C4-2B (cell line): ENCODE results near the gene TENM4.

Experiments used
- H3K27ac ChIP-seq: fragments of 450-650 bp; 2 replicates; pipeline ENCODE4 v1.5.1; 2017
- ZFX ChIP-seq: fragments of 450-650 bp; IDR thresholded peaks from 2 replicates; pipeline ENCODE4 v1.6.1; 2017
- TF ChIP-seq, protein P1 (sequence below): fragments of 450-650 bp; conservative IDR thresholded peaks from 2 replicates; pipeline ENCODE4 v1.5.1; 2017; ENCODE audit warnings: mild to moderate bottlenecking

TENM4 gene

DNA sequence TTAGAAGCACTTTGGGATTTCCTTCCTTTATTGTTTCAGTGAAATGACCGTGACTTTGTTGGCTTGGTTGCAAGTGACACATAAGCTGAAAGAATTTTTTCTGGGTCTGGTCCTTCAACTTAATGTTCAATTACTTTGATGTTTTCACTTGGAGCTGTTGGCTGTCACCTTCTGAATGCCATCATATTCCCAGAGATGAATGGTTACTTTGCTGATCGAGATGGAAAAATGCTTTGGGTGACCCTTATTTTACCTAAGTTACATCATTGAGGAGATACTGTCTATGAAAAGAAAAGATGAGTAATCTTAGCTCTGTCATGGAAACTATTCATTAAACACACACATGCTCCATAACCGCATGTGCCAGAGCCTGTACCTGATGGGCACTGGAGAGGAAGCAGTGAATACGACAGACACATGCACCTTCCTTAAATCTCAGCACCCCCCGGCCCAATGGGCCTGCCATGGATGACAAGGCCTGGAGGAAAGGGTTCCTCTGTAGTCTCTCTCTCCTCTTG, 76.9 kb downstream of the TENM4 start:
- TF ChIP-seq, protein P1, sequence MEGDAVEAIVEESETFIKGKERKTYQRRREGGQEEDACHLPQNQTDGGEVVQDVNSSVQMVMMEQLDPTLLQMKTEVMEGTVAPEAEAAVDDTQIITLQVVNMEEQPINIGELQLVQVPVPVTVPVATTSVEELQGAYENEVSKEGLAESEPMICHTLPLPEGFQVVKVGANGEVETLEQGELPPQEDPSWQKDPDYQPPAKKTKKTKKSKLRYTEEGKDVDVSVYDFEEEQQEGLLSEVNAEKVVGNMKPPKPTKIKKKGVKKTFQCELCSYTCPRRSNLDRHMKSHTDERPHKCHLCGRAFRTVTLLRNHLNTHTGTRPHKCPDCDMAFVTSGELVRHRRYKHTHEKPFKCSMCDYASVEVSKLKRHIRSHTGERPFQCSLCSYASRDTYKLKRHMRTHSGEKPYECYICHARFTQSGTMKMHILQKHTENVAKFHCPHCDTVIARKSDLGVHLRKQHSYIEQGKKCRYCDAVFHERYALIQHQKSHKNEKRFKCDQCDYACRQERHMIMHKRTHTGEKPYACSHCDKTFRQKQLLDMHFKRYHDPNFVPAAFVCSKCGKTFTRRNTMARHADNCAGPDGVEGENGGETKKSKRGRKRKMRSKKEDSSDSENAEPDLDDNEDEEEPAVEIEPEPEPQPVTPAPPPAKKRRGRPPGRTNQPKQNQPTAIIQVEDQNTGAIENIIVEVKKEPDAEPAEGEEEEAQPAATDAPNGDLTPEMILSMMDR = no peak
- H3K27ac ChIP-seq = no peak overlapping the region

DNA sequence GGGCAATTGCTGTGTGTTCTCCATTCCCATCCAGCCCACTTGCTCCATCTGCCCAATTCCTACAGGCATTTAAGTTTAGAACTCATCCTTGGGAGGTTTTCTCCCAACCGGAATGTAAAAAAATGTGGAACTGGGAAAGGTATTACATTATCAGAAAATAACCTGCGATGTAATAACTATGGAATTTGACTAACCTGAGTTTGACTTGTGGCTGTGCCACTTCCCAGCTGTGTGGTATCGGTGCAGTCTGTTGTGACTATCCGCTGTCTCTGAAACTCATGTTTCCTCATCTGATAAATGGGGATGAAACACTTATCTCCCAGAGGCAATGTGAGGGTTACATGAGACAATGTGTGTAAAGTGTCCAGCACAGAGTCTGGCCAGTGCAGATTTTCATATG, 77.6 kb downstream of the TENM4 start:
- no peak for TF ChIP-seq ZFX
- TF ChIP-seq, protein P1 = no peak
- H3K27ac ChIP-seq = no peak overlapping the region

DNA sequence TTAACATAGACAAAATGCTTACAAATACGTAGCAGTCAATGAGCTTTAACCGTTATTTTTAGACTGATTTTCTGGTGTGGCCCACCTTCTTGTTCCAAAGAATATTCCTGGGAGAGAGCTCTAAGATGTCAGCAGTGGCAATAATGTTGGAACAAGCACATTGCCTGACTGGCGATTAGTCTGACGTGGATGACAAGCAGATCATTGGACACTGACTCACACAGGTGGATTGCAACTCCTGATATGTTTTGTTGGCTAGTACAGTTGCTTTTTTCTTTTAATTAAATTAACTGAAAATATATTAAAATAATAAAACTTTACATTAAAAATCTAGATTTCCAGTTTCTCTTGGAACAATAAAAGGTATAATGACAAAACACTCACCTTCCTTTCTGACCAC, 78.0 kb downstream of the TENM4 start:
- TF ChIP-seq, protein P1 = no peak
- no peak for TF ChIP-seq ZFX
- no peak overlapping the region for H3K27ac ChIP-seq

DNA sequence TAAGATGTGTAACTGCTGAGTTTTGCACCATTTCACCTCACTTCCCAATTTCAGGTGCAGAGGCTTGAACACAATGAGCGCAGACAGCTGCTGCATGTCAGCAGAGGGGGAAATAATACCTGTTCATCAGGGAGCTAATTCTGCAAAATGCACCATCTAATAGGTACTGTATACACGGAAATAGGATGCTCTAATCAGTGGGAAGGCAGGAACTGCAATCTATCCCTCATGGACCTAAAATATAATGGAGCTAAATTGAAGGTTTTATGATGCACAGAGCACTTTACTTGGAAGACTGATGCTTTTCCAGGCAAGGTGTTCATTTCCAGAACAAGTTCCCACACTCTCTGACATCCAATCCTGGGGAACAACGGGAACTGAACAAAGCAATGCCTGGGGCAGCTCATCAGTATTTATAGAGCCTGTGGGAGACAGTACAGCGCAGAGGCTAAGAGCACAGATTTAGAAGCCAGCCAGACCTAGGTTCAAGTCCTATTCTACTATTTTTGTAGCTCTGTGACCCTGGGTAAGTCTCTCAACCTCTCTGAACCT, 78.5 kb downstream of the TENM4 start:
- H3K27ac ChIP-seq = no peak overlapping the region
- TF ChIP-seq, protein P1 = no peak
- no peak for TF ChIP-seq ZFX

DNA sequence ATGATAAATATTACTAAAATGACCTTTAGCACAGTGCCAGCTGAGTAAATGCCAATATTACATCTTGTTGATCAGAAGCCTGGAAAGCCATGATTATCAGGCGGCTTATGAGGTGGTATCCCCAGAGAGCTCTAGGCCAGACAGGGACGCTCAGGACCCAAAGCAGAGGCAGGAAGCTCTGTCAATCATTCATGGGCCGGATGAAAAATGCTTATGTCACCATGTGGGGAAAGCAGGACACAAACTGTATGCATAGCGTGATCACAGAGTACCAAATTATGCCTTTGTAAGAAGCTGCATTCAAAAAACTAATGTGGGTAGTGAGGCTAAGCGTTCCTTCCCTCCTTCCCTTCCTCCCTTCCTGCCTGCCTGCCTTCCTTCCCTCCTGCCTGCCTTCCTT, 82.6 kb downstream of the TENM4 start:
- TF ChIP-seq, protein P1 = no peak
- no peak for TF ChIP-seq ZFX
- no peak overlapping the region for H3K27ac ChIP-seq

DNA sequence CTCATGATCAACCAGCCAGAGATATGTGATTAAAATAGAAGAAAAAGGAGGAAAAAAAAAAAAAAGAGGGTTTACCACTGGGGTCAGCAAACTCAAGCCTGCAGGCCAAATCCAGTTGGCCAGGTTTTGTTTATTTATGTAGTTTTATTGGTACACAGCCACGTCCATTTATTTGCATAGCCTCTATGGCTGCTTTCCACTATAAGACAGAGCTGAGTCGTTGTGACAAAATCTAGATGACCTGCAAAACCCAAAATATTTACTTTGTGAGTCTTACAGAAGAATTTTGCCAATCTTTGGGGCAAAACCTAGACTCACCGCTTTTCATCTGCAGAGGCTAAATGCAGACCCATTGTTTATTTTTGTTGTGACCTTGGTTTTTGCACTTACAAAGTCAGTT, 87.1 kb downstream of the TENM4 start:
- H3K27ac ChIP-seq = no peak overlapping the region
- TF ChIP-seq ZFX = no peak
- TF ChIP-seq, protein P1 = no peak; the same call in 1 of the 2 replicates

DNA sequence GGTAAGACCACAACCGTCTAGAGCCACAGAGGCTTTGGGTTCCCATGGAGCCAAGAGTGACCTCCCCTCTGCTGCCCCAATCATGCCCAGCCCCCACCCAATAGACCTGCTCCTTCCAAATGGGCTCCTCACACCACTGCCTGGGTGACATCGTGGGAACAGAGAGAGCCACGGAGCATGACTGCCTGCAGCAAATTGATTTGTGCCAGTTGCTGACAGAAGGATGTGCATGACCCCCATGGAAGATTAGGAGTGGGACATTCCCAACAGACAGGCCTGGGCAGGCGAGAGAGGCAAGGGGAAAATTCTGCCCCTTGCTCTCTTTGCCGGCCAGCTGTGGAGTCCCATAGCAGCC, 88.5 kb downstream of the TENM4 start:
- H3K27ac ChIP-seq = no peak overlapping the region

More for the DNA sequence above, 88.5 kb downstream of the TENM4 start:
- TF ChIP-seq ZFX = no peak
- TF ChIP-seq, protein P1 = no peak
